Posterior vena cava (tissue), 2 donors: ENCODE data around the gene TRIM34. TPM values are rescaled to one million over a fixed set of nuclear protein-coding genes. Genes with fewer than 3 reads are reported as not detected.
"Not testable (repeated sequence)": the region's sequence is repeated elsewhere in the genome, so short reads cannot be mapped to it uniquely, and the experiment has no call there.

Source experiments
- DNase-seq: peaks from one replicate; pipeline ENCODE4 v3.0.0-alpha.2; 2020; ENCODE audit warnings: low spot score
- intact Hi-C, 2 donors: fragments of 100-400 bp; cut with DNase I; formaldehyde crosslinking; loops; one replicate each; pipeline versions ENCODE4 v1.14.1 to v1.14.2; 2022 to 2023
- total RNA-seq, 2 donors: library from RNA; stranded (reverse); fragmentation: NEBNext Ultra II Directional; extraction: Animal tissue kit (Norgen Biotek cat#: 25700); gene quantifications; one replicate each; pipeline ENCODE4 v1.2.1, GENCODE V29; 2021
- donor health status: DM: yes; HTN: yes; CAD: no.
- donor health status: DM: yes; HTN: yes; CAD: no.

TRIM34 gene
- total RNA-seq, 2 donors from 2014 or later: 4.1 to 4.5 TPM

DNA sequence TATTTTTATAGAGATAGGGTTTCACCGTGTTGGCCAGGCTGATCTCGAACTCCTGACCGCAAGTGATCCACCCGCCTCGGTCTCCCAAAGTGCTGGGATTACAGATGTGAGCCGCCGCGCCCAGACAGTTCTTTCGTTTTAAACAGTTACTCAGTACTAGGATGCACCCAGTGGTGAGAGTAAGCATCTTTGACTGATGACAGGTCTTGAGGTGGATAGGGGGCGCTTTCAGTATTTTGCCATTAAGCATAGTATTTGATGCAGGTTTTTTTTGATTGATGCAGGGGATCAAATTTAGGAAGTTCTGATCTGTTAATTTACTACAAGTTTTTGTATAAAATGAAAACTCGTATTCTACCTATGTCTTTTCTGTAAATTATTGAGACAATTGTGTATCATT is 13.2 kb upstream of the TRIM34 start:
- no peak for DNase-seq
- intact Hi-C loops: no loop called here

DNA sequence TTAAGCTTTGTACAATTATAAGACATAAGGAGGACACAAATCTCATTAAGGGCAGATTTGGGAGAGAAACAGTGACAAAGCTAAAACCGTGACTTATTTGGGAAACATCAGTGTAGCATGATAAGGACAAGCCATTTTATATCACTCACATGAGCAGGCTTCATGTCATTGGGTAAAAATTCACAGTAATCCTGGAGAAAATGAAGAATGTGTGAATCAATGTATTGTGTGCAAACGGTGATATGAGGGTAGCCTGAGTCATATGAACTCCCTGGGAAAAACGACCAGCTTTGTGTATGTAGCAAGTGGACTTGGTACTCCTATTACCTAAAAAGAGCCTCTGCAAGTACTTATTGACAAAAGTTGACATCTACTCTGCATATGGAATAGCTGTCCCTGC is 6.0 kb upstream of the TRIM34 start:
- no peak for DNase-seq
- intact Hi-C loops: no loop called here

GRCh38 chr11:5620651-5621521 is 3.9 kb upstream of the TRIM34 start:
- no peak for DNase-seq
- intact Hi-C loops: loop anchor here (10.0 kb wide), 1 partner anchor 64 kb away; the partner anchor contains the start of genes TRIM22 (in 2 of the 2) and TRIM5 (in 2 of the 2)

DNA sequence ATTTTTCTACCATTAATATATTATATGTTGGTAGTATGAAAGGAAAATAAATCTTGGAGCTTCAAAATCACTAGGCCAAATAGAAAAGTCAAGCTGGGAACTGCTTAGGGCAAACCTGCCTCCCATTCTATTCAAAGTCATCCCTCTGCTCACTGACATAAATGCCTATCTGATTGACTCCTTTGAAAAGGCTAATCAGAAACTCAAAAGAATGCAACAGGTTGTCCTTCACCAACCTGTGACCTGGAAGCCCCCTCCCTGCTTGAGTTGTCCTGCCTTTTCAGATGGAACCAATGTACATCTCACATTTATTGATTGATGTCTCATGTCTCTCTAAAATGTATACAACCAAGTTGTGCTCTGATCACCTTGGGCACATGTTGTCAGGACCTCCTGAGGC is 3.2 kb upstream of the TRIM34 start:
- intact Hi-C loops: loop anchor here (10.0 kb wide), 1 partner anchor 63 kb away; the partner anchor contains the start of genes TRIM22 (in 2 of the 2) and TRIM5 (in 2 of the 2)

DNA sequence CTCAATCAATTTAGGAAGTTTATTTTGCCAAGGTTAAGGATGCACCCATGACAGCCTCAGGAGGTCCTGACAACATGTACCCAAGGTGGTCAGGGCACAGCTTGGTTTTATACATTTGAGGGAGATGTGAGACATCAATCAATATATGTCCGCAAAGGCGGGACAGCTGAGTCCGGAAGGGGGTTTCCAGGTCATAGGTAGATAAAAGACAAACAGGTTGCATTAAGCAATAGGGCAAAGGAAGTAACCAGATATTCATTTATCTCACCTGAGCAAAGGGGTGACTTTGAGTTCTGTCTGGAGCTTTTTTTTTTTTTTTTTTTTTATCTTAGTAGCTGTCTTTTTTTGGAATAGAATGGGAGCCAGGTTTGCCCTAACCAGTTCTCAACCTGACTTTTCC is 2.0 kb upstream of the TRIM34 start:
- DNase-seq: no peak
- intact Hi-C loops: loop anchor here (10.0 kb wide), 1 partner anchor 62 kb away; the partner anchor contains the start of genes TRIM22 (in 2 of the 2) and TRIM5 (in 2 of the 2)

More for the DNA sequence above, 3.2 kb upstream of the TRIM34 start:
- DNase-seq: no peak

GRCh38 chr11:5625281-5625680 is 480 bp downstream of the TRIM34 start:
- DNase-seq: no peak
- intact Hi-C loops: loop anchor here (10.0 kb wide), 1 partner anchor 60 kb away; the partner anchor contains the start of genes TRIM22 (in 2 of the 2) and TRIM5 (in 2 of the 2)

DNA sequence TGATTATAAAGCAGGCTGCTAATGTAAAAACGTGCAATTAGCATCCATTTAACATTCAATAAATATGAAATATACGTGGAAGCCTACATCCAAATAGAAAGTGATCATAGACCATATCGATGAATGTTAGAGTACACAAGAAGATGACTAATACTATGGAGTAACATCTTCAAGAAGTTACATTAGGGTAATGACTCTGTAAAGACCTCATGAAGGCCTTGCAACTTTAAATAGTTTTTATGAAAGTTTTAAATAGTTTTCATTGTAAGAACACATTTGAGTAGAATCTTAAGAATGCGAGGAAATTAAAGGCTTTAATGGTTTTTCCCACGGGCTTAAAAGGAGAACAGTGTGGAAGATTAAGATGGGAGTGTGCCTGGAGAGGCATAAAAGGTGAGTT is 1.4 kb downstream of the TRIM34 start:
- intact Hi-C loops: loop anchor here (10.0 kb wide), 1 partner anchor 59 kb away; the partner anchor contains the start of genes TRIM22 (in 2 of the 2) and TRIM5 (in 2 of the 2)
- no peak for DNase-seq

DNA sequence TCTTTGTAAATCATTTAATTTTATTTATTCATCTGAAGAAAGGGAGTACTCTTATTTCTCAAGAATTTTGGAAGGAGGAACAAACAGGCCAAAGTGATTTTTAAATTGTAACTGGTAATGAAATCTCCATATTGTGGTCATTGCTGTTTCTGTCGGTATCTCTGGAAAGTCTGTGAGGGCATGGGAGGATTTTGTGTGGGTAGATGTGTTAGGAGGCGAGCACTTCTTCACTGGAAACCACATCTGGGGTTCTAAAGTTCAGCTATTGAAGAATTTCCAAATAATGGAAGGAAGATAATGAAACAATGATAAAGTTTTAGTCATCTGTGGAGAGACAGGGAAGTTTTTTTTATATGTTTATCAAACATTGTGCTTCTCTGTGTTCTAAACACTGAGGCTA is 6.6 kb downstream of the TRIM34 start:
- no peak for DNase-seq
- intact Hi-C loops: loop anchor here in 1 of 2 donors (10.0 kb wide), 1 partner anchor 827 kb away; the partner anchor contains the start of gene OR52R1

- intact Hi-C loops: loop anchor here in 1 of 2 donors (10.0 kb wide), 1 partner anchor 827 kb away; the partner anchor contains the start of gene OR52R1
- DNase-seq: no peak
These were observed 7.3 kb downstream of the TRIM34 start for GRCh38 chr11:5631969-5632635.

DNA sequence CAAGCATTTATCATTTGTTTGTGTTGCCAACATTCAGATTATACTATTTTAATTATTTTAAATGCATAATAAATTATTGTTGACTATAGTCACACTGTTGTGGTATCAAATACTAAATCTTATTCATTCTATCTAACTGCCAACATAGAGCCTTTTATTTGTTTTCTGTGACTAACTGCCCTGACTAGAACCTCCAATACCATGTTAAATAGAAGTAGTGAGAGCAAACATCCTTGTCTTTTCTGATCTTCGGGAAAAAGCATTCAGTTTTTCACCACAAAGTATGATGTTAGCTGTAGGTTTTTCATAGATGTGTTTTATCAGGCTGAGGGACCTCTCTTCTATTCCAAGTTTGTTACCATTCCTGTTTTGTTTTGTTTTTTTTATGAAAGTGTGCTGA is 15.2 kb downstream of the TRIM34 start:
- intact Hi-C loops: loop anchor here in 1 of 2 donors (10.0 kb wide), 1 partner anchor 835 kb away; the partner anchor contains the start of gene OR52R1
- no peak for DNase-seq

- no peak for DNase-seq
- intact Hi-C loops: no loop called here
These were observed 18.8 kb downstream of the TRIM34 start for GRCh38 chr11:5643585-5643984.

DNA sequence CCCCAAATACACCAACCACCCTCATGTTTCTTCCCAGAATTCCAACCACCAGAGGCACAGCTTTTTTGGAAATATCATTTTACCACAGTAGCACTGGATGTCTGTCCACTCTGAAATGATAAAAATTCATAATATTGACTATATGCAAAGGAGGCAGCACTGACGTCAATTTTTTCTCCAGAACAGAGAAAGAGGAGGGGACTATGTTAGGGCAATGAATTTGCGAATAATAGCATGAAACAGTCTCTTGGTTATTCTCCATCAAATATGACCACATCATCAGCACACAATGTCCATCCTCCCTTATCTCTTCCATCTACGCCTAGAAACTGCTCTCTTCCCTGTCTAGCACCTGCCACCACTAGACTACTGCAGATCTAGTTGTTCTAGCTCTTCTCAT is 21.3 kb downstream of the TRIM34 start:
- DNase-seq: no peak
- intact Hi-C loops: no loop called here

DNA sequence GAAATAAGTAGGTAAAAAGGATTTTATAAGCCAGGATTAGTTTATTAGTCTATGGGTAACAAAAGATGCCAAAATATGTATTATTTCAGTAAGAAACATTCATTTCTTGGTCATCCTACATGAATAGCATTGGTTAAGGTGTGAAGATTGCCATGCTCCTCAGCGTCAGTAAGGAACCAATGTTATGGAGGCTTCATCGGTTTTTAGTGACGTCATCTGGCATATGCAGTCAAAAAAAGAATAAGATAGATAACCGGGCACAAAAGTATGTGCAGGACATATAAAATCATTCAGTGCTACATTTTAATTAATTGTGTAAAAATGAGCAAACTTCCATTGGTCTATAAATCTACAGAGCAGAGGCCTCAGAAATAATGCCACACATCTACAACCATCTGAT is 30.7 kb downstream of the TRIM34 start:
- intact Hi-C loops: no loop called here
- no peak for DNase-seq

DNA sequence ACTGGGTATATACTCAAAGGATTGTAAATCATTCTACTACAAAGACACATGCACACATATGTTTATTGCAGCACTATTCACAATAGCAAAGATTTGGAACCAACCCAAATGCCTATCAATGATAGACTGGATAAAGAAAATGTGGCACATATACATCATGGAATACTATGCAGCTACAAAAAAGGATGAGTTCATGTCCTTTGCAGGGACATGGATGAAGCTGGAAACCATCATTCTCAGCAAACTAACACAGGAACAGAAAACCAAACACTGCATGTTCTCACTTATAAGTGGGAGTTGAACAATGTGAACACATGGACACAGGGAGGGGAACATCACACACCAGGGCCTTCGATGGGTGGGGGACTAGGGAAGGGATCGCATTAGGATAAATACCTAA is 32.2 kb downstream of the TRIM34 start:
- intact Hi-C loops, DNase-seq: not testable (repeated sequence)

- intact Hi-C loops: no loop called here
- no peak for DNase-seq
These were observed 33.5 kb downstream of the TRIM34 start for GRCh38 chr11:5658318-5658717.

DNA sequence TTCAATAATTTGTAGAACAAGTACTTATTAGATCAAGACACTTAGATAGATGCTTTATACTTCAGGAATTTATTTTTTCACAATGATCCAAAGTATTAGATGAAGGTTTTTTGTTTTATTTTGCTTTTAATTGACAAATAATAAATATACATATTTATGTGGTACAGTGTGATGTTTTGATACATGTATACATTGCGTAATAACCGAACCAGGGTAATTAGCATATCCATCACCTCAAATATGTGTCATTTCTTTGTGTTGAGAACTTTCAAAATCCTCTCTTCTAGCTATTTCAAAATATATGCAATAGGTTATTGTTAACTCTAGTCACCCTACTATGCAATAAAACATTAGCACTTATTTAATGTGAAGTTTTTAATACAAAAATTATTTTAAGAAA is 38.7 kb downstream of the TRIM34 start:
- no peak for DNase-seq
- intact Hi-C loops: no loop called here

DNA sequence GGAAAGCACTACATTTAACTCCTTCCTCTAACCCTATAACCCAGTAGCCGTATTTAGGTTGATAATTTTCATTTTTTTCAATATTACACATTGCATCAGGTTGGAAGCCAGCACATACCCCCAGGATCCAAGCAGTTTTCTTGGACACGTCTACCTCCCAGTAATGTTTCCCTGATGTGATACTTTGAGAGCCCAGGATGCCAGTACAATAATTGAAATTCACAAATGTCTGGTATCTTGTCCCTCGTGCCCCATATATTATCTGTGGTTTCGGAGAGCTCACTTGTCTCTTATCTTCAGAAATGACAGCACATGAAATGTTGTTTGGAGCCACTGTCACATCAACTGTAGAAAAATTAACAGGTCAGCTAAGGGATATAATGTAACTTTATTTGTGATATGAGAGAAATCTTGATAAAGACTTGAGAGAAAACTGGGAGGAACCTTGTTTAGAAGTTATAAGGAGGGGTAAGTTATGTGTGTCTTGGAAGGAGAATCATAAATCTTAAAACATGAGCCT is 40.3 kb downstream of the TRIM34 start:
- no peak for DNase-seq
- intact Hi-C loops: no loop called here

DNA sequence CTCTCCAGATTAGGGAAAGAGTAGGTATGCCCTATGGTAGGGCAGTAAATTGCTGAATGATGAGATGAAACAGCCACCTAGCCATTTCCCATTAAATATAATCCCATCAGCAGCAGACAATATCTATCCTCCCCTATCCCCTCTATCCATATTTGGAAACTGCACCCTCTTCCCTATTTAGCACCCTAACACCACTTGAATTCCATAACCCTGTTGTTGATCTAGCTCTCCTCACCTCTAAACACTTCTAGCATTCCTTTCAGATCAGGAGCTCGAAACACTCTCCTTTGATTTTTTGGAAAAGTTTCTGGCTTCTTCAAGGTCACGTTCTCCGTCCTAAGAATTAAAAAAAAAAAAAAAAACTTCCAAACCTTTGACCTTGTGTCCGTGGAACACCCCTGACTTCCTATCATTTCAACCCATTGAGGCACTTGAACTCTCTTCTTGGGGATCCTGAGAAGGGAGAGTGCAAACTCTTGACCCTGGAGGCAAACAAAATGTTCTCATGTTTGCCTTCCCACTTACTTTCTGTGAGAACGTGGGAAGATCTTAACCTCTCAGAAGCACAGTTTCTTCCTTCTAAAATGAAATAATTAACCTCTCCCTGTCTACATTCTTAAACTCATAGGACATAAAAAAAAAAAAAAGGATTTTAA is 41.1 kb downstream of the TRIM34 start:
- intact Hi-C loops: no loop called here
- no peak for DNase-seq

DNA sequence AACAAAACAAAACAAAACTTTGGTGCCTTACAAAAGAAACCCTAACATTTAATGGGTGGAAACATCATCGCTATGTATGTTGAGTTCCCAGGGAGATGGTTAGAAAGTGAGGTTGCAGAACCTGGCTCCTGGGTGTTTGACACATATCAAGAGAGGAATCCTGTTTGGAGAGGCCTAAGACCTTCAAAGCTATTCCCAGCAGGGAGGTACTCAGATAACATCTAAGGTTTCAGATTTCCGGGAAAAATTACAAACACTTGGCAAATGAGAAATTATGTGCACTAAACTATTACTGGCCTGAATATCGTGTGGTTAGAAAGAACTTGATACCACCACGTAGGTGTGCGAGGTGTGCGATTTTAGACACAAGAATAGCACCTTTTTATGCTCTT is 41.6 kb downstream of the TRIM34 start:
- DNase-seq: no peak
- intact Hi-C loops: no loop called here
